Cerebellar cortex (tissue), 1 donor: ENCODE data around the gene BICRA.
A peak's percentile ranks its signal among the peaks of the same experiment; 100 is the strongest.
"Not testable (repeated sequence)": the region's sequence is repeated elsewhere in the genome, so short reads cannot be mapped to it uniquely, and the experiment has no call there.

ENCODE experiments used
- DNase-seq: peaks from one replicate; pipeline ENCODE4 v3.0.0-alpha.2; 2015; ENCODE audit warnings: low spot score

BICRA gene

DNA sequence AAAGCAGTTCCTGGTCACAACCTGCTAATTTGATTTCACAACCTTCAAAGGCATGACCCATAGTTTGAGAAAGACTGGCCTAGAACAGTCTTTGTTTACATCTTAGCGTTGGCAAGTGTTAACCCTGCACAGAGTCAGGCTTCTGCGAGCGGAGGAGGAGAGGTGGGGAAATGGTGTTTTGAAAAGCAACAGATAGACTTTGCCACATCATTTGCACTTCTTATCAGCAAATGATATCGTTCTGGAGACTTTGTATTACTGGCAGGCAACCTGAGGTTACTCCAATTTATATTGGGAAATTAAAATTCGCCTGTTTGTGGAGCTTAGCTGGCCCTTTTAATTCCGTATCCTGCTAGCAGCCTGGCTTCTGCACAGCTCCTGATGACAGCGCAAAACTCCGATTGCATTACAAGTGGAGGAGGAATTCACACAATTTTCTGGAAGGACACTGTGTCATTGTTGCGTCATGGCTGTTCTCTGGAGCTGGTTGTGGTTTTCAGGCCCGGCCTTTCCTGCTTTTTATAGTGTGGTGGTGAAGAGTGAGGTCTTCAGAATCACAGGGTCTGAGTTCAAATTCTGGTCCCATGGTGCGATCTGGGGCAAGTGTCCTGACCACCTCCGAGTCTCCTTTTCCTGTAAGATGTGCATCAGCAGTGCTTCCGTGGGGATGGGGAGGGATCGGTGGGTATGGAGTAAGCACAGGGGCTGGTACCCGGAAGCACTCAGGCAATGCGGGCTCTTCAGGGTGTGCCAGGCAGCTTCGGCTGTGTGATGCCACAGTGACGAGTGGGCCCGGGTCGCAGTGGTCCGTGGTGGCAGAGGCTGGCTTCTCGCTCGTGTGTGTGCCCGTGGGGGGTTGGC lies 55.2 kb downstream of the BICRA start:
- peak; percentile 51 for DNase-seq

DNA sequence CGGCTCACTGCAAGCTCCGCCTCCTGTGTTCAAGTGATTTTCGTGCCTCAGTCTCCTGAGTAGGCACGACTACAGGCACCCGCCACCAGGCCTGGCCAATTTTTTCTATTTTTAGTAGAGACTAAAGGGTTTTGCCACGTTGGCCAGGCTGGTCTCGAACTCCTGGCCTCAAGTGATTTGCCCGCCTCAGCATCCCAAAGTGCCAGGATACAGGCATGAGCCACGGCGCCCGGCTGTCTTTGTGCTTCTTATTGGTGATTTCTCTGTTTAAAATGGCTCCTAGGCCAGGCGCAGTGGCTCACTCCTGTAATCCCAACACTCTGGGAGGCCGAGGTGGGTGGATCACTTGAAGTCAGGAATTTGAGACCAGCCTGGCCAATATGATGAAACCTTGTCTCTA lies 59.6 kb downstream of the BICRA start:
- DNase-seq, result not testable (repeated sequence)

DNA sequence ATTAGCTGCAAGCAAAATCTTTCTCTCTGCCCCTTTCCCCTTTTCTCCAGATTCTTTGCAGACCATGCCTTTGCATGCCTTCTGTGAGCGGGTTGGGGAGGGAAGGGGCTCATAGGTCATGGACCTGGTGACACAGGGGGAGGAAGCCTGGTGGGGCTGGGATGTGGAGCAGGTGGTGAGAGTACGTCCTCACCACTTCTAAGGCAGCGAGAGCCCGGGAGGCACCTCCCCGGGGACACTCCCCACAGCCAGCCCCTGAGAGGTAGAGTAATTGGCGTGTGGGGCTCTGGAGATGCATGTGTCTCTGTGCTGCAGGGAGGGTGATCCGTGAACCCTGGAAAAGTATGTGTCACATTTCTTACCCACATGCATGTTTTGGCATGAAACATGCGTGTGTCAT lies 61.8 kb downstream of the BICRA start:
- no peak for DNase-seq

DNA sequence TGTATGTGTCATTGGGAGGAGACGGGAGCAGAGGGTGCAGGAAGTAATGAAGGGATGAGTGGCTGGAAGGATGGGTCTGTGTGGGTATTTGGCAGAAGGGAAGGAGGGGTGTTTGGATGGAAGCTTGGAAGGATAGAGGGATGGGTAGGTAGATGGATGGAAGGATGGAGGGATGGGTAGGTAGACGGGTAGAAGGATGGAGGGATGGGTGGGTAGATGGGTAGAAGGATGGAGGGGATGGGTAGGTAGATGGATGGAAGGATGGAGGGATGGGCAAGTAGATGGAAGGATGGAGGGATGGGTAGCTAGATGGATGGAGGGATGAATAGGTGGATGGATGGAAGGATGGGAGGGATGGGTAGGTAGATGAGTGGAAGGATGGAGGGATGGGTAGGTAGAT lies 62.6 kb downstream of the BICRA start:
- DNase-seq, result no peak

GRCh38 chr19:47673426-47673825 lies 64.5 kb downstream of the BICRA start:
- no peak for DNase-seq

DNA sequence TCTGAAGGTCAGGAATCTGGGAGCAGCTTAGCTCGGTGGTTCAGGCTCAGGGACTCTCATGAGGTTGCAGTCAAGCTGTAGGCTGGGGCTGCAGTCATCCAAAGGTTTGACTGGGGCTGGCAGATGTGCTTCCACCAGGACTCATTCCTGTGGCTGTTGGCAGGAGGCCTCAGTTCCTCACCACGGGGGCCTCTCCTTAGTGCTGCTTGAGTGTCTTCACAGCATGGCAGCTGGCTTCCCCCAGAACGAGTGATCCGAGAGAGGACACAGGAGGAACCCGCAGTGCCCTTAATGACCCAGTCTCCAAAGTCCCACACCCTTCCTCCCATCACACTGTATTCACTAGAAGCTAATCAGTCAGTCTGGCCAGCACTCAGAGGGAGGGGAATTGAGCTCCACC lies 65.6 kb downstream of the BICRA start:
- no peak for DNase-seq

- DNase-seq, result no peak
These were observed 66.3 kb downstream of the BICRA start for GRCh38 chr19:47675271-47675670.

GRCh38 chr19:47675859-47676258 lies 66.9 kb downstream of the BICRA start:
- no peak for DNase-seq

DNA sequence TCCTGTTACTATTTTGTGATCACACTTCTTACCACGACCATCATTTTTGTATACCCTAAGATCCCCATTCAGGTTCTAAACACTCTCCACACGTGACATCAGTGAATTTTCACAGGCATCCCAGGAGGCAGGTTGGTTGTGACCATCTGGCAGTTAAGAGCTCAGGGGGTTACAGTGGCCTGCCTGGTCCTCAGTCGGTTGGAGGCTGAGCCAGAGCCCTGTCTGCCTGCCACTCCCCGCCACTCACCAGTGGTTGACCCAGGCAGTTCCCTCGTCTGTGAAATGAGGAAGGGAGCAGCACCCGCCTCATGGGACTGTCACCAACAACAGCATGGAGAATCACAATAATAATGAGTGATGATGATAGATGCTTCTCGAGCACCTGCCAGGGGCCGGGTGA lies 67.9 kb downstream of the BICRA start:
- DNase-seq, result peak; percentile 45

DNA sequence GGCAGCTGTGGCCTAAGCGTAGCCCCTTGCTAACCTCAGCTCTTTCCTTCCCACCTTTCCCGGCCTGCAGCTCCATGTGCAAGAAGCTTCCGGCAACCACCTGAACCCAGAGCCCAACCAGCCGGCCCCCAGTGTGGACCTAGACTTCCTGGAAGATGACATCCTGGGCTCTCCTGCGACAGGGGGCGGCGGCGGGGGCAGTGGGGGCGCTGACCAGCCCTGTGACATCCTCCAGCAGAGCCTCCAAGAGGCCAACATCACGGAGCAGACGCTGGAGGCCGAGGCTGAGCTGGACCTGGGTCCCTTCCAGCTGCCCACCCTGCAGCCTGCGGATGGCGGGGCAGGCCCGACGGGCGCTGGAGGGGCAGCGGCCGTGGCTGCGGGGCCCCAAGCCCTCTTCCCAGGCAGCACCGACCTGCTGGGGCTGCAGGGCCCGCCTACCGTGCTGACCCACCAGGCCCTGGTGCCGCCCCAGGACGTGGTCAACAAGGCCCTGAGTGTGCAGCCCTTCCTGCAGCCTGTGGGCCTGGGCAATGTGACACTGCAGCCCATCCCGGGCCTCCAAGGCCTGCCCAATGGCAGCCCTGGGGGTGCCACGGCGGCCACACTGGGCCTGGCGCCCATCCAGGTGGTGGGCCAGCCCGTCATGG lies 70.4 kb downstream of the BICRA start:
- DNase-seq, result no peak

DNA sequence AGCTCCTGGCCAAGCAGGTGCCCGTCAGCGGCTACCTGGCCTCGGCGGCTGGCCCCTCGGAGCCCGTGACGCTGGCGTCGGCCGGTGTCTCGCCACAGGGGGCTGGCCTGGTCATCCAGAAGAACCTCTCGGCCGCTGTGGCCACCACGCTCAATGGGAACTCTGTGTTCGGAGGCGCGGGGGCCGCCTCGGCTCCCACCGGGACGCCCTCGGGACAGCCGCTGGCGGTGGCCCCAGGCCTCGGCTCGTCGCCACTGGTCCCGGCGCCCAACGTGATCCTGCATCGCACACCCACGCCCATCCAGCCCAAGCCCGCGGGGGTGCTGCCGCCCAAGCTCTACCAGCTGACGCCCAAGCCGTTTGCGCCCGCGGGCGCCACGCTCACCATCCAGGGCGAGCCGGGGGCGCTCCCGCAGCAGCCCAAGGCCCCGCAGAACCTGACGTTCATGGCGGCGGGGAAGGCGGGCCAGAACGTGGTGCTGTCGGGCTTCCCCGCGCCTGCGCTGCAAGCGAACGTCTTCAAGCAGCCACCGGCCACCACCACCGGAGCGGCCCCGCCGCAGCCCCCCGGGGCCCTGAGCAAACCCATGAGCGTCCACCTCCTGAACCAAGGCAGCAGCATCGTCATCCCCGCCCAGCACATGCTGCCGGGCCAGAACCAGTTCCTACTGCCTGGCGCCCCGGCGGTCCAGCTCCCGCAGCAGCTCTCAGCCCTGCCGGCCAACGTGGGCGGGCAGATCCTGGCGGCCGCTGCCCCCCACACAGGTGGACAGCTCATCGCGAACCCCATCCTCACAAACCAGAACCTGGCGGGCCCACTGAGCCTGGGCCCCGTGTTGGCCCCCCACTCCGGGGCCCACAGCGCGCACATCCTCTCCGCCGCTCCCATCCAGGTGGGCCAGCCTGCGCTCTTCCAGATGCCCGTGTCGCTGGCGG lies 71.3 kb downstream of the BICRA start:
- no peak for DNase-seq

GRCh38 chr19:47680858-47681332 lies 72.0 kb downstream of the BICRA start:
- DNase-seq, result no peak

- DNase-seq, result no peak
These were observed 72.5 kb downstream of the BICRA start for GRCh38 chr19:47681388-47681787.

- no peak for DNase-seq
These were observed 73.0 kb downstream of the BICRA start for GRCh38 chr19:47681936-47682335.

GRCh38 chr19:47682939-47683338 lies 74.0 kb downstream of the BICRA start:
- peak; percentile 29 for DNase-seq

GRCh38 chr19:47686679-47687450 lies 77.9 kb downstream of the BICRA start:
- DNase-seq, result no peak

GRCh38 chr19:47687906-47688305 lies 79.0 kb downstream of the BICRA start:
- DNase-seq, result no peak

- DNase-seq, result no peak
These were observed 82.2 kb downstream of the BICRA start for GRCh38 chr19:47691090-47691489.

GRCh38 chr19:47691782-47692181 lies 82.8 kb downstream of the BICRA start:
- no peak for DNase-seq

DNA sequence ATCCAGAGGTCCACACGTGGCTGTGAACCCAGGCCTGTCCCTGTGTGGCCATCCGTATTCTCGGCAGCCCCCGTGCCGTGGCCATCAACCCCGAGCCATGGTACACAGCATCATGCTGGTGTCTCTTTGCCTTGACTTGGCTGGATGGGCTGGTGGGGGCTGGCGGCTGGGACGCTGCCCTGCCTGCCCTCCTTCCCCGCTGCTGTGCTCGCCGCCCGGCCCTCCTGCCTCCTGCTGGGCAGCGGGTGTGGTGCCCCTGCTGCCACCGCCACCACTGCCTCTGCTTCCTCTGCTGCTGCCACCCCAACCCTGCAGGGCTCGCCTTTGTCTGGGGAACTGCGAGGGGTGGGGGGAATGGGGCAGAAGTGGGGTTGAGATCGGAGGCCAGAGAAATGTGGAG lies 84.6 kb downstream of the BICRA start:
- no peak for DNase-seq

DNA sequence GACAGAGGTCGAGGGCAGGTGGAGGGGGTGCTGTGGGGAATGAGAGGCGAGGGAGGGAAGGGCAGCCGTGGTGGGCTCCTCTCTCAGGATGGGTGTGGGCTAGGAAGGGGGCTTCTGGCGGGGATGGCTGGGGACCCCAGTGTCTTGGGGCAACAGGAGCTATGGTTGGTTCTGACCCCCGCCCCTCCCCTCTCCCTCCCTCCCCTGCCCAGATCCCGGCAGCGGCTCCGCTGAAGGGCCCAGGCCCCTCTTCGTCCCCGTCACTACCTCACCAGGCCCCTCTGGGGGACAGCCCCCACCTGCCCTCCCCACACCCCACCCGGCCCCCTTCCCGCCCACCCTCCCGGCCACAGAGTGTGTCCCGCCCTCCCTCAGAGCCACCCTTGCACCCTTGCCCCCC lies 85.0 kb downstream of the BICRA start:
- no peak for DNase-seq
